Measurements from ENCODE around the gene TMEM248. TPM values are rescaled to one million over a fixed set of nuclear protein-coding genes. Genes with fewer than 3 reads are reported as not detected.
"Not testable (repeated sequence)": the region's sequence is repeated elsewhere in the genome, so short reads cannot be mapped to it uniquely, and the experiment has no call there.

The TMEM248 gene
- total RNA-seq, 4 donors from 2014 or later: 55.6 to 83.9 (median 78.2) TPM

DNA sequence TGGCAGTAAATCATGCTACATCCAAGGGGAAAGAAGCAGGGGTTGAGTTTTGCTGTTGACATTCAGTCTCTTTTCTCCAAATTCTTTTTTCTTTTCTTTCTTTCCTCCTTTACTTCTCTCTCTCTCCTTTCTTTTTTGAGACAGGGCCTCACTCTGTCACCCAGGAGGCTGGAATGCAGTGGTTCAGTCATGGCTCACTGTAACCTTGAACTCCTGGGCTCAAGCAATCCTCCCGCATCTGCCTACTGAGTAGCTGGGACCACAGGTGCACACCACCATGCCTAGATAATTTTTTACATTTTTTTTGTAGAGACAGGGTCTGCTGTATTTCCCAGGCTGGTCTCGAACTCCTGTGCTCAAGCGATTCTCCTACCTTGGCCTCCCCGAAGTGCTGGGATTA lies 39.2 kb downstream of the TMEM248 start:
- H3K4me3 ChIP-seq (ENCODE audit: low read depth, poor library complexity, severe bottlenecking): no peak overlapping the region
- DNase-seq (ENCODE audit: low spot score in 2 of 2): no peak
- 97 to 98% methylated on average over 4 of the region's 4 CpGs for WGBS, 2 donors
- TF ChIP-seq, protein P1, sequence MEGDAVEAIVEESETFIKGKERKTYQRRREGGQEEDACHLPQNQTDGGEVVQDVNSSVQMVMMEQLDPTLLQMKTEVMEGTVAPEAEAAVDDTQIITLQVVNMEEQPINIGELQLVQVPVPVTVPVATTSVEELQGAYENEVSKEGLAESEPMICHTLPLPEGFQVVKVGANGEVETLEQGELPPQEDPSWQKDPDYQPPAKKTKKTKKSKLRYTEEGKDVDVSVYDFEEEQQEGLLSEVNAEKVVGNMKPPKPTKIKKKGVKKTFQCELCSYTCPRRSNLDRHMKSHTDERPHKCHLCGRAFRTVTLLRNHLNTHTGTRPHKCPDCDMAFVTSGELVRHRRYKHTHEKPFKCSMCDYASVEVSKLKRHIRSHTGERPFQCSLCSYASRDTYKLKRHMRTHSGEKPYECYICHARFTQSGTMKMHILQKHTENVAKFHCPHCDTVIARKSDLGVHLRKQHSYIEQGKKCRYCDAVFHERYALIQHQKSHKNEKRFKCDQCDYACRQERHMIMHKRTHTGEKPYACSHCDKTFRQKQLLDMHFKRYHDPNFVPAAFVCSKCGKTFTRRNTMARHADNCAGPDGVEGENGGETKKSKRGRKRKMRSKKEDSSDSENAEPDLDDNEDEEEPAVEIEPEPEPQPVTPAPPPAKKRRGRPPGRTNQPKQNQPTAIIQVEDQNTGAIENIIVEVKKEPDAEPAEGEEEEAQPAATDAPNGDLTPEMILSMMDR (IDR thresholded peaks at IDR 0.05): no peak
- intact Hi-C loops (cut with DNase I; ENCODE audit: low total_unique reads): no loop called here

DNA sequence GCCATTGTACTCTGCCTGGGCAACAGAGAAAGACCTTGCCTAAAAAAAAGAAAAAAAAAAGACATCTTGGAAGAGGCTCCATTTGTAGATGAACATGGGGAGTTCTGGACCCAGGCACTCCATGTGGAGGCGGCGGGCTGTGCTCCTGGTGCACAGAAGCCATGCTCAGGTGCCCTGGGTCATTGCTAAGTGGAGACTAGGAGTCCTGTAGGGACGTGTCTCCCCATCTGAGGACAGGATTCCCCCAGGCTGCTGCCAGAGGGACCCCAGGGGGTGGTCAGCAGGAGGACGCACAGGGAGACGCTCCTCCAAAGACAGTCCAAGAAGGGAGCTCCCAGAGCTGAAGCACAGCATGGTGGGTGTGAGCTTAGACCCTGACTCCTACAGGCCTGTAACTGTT lies 40.1 kb downstream of the TMEM248 start:
- intact Hi-C loops (cut with DNase I; ENCODE audit: low total_unique reads): no loop called here
- H3K4me3 ChIP-seq (ENCODE audit: low read depth, poor library complexity, severe bottlenecking): no peak overlapping the region
- TF ChIP-seq POLR2A (IDR thresholded peaks at IDR 0.05): no peak
- TF ChIP-seq, protein P1 (IDR thresholded peaks at IDR 0.05): no peak
- 94% methylated on average over 5 of the region's 5 CpGs for WGBS, 2 donors
- no peak for DNase-seq (ENCODE audit: low spot score in 2 of 2)

DNA sequence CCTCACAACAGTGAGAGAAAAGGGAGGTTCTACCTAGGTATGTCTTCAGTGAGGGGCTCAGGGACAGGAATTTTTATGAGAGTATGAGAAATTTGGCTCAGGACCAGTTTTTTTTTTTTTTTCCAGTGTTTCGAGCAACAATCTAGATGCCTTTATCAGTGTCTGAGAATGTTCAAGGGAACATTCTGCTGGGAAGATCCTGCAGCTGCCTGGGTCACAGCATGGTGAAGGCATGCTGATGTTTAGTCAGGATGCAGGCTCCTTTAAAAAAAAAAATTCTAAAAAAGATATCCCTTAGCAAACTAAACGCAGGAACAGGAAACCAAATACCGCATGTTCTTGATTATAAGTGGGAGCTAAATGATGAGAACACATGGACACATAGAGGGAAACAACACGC lies 43.4 kb downstream of the TMEM248 start:
- no peak overlapping the region for H3K4me3 ChIP-seq (ENCODE audit: low read depth, poor library complexity, severe bottlenecking)
- no peak for DNase-seq (ENCODE audit: low spot score in 2 of 2)
- TF ChIP-seq, protein P1 (IDR thresholded peaks at IDR 0.05): no peak
- TF ChIP-seq POLR2A (IDR thresholded peaks at IDR 0.05): no peak
- intact Hi-C loops (cut with DNase I; ENCODE audit: low total_unique reads): no loop called here
- 35 to 37% methylated on average over 4 of the region's 4 CpGs for WGBS, 2 donors

GRCh38 chr7:66967029-66967428 lies 46.0 kb downstream of the TMEM248 start:
- no peak for DNase-seq (ENCODE audit: low spot score in 2 of 2)
- WGBS, 2 donors: 89 to 91% methylated on average over 6 of the region's 6 CpGs
- no peak overlapping the region for H3K4me3 ChIP-seq (ENCODE audit: low read depth, poor library complexity, severe bottlenecking)
- TF ChIP-seq, protein P1 (IDR thresholded peaks at IDR 0.05): no peak
- TF ChIP-seq POLR2A (IDR thresholded peaks at IDR 0.05): no peak
- intact Hi-C loops (cut with DNase I; ENCODE audit: low total_unique reads): no loop called here

GRCh38 chr7:66969001-66969400 lies 48.0 kb downstream of the TMEM248 start:
- DNase-seq (ENCODE audit: low spot score in 2 of 2); intact Hi-C loops (cut with DNase I; ENCODE audit: low total_unique reads); H3K4me3 ChIP-seq (ENCODE audit: low read depth, poor library complexity, severe bottlenecking): not testable (repeated sequence)
- WGBS, 2 donors: 91 to 94% methylated on average over 5 of the region's 5 CpGs

- DNase-seq (ENCODE audit: low spot score in 2 of 2): no peak
- TF ChIP-seq, protein P1 (IDR thresholded peaks at IDR 0.05): no peak
- TF ChIP-seq POLR2A (IDR thresholded peaks at IDR 0.05): no peak
- intact Hi-C loops (cut with DNase I; ENCODE audit: low total_unique reads): no loop called here
- 72 to 76% methylated on average over 5 of the region's 5 CpGs for WGBS, 2 donors
- H3K4me3 ChIP-seq (ENCODE audit: low read depth, poor library complexity, severe bottlenecking): no peak overlapping the region
Observed at GRCh38 chr7:66970310-66970709, 49.3 kb downstream of the TMEM248 start.

Data from lower leg skin (tissue), 4 donors.